ENCODE data around the gene IKBKE.

IKBKE gene

GRCh38 chr1:206514813-206515387 lies 44.6 kb downstream of the IKBKE start:
- Mint-ChIP-seq H3K4me1 (no peaks in the 10 kb centered on the region), H3K36me3 (ENCODE audit: insufficient read depth) (no peaks in the 10 kb centered on the region), H3K27ac (ENCODE audit: low read depth) (no peak overlapping the region), H3K9me3 (no peaks in the 10 kb centered on the region), H3K27me3 (peaks cover 2% of the 10 kb centered on the region), H3K4me3 (no peak overlapping the region)
- no peak for DNase-seq (ENCODE audit: low spot score in 2 of 2)
- ATAC-seq (replicated peaks; ENCODE audit: extremely low read depth, poor library complexity, severe bottlenecking), result no peak

GRCh38 chr1:206516728-206516990 lies 46.4 kb downstream of the IKBKE start:
- no peak for ATAC-seq (replicated peaks; ENCODE audit: extremely low read depth, poor library complexity, severe bottlenecking)

GRCh38 chr1:206517784-206518183 lies 47.5 kb downstream of the IKBKE start:
- H3K9me3 Mint-ChIP-seq, result no peaks in the 10 kb centered on the region
- no peaks in the 10 kb centered on the region for H3K27me3 Mint-ChIP-seq
- no peaks in the 10 kb centered on the region for H3K36me3 Mint-ChIP-seq (ENCODE audit: insufficient read depth)
- H3K4me1 Mint-ChIP-seq, result no peaks in the 10 kb centered on the region
- ATAC-seq (replicated peaks; ENCODE audit: extremely low read depth, poor library complexity, severe bottlenecking) (no peak), DNase-seq (ENCODE audit: low spot score in 2 of 2) (no peak)
- H3K27ac Mint-ChIP-seq (ENCODE audit: low read depth), result no peak overlapping the region
- no peak overlapping the region for H3K4me3 Mint-ChIP-seq

More at GRCh38 chr1:206516728-206516990, 46.4 kb downstream of the IKBKE start:
- no peak overlapping the region for H3K27ac Mint-ChIP-seq (ENCODE audit: low read depth)
- no peaks in the 10 kb centered on the region for H3K4me1 Mint-ChIP-seq
- H3K36me3 Mint-ChIP-seq (ENCODE audit: insufficient read depth), result no peaks in the 10 kb centered on the region
- DNase-seq (ENCODE audit: low spot score in 2 of 2), result no peak
- no peaks in the 10 kb centered on the region for H3K27me3 Mint-ChIP-seq
- no peak overlapping the region for H3K4me3 Mint-ChIP-seq
- no peaks in the 10 kb centered on the region for H3K9me3 Mint-ChIP-seq

GRCh38 chr1:206518206-206518605 lies 47.9 kb downstream of the IKBKE start:
- Mint-ChIP-seq H3K4me1 (no peaks in the 10 kb centered on the region), H3K27me3 (no peaks in the 10 kb centered on the region), H3K4me3 (no peak overlapping the region), H3K9me3 (no peaks in the 10 kb centered on the region), H3K27ac (ENCODE audit: low read depth) (no peak overlapping the region), H3K36me3 (ENCODE audit: insufficient read depth) (no peaks in the 10 kb centered on the region)
- ATAC-seq (replicated peaks; ENCODE audit: extremely low read depth, poor library complexity, severe bottlenecking), result no peak
- DNase-seq (ENCODE audit: low spot score in 2 of 2), result no peak

- ATAC-seq (replicated peaks; ENCODE audit: extremely low read depth, poor library complexity, severe bottlenecking) (no peak), DNase-seq (ENCODE audit: low spot score in 2 of 2) (no peak)
- Mint-ChIP-seq H3K36me3 (ENCODE audit: insufficient read depth) (no peaks in the 10 kb centered on the region), H3K27me3 (no peaks in the 10 kb centered on the region), H3K4me3 (no peak overlapping the region), H3K4me1 (no peaks in the 10 kb centered on the region), H3K9me3 (no peaks in the 10 kb centered on the region), H3K27ac (ENCODE audit: low read depth) (no peak overlapping the region)
Measured at GRCh38 chr1:206518743-206519142, 48.5 kb downstream of the IKBKE start.

- no peaks in the 10 kb centered on the region for H3K36me3 Mint-ChIP-seq (ENCODE audit: insufficient read depth)
- no peak overlapping the region for H3K4me3 Mint-ChIP-seq
- no peaks in the 10 kb centered on the region for H3K4me1 Mint-ChIP-seq
- ATAC-seq (replicated peaks; ENCODE audit: extremely low read depth, poor library complexity, severe bottlenecking), result no peak
- no peaks in the 10 kb centered on the region for H3K27me3 Mint-ChIP-seq
- DNase-seq (ENCODE audit: low spot score in 2 of 2), result no peak
- H3K27ac Mint-ChIP-seq (ENCODE audit: low read depth), result no peak overlapping the region
- H3K9me3 Mint-ChIP-seq, result no peaks in the 10 kb centered on the region
Measured at GRCh38 chr1:206521127-206521526, 50.9 kb downstream of the IKBKE start.

- ATAC-seq (replicated peaks; ENCODE audit: extremely low read depth, poor library complexity, severe bottlenecking) (no peak), DNase-seq (ENCODE audit: low spot score in 2 of 2) (no peak)
- Mint-ChIP-seq H3K27ac (ENCODE audit: low read depth) (no peak overlapping the region), H3K4me1 (no peaks in the 10 kb centered on the region), H3K9me3 (no peaks in the 10 kb centered on the region), H3K4me3 (no peak overlapping the region), H3K27me3 (no peaks in the 10 kb centered on the region), H3K36me3 (ENCODE audit: insufficient read depth) (no peaks in the 10 kb centered on the region)
Measured at GRCh38 chr1:206521694-206522402, 51.6 kb downstream of the IKBKE start.

- ATAC-seq (replicated peaks; ENCODE audit: extremely low read depth, poor library complexity, severe bottlenecking) (no peak), DNase-seq (ENCODE audit: low spot score in 2 of 2) (no peak)
- no peaks in the 10 kb centered on the region for H3K36me3 Mint-ChIP-seq (ENCODE audit: insufficient read depth)
- no peak overlapping the region for H3K27ac Mint-ChIP-seq (ENCODE audit: low read depth)
- no peaks in the 10 kb centered on the region for H3K9me3 Mint-ChIP-seq
- no peaks in the 10 kb centered on the region for H3K4me1 Mint-ChIP-seq
- no peaks in the 10 kb centered on the region for H3K27me3 Mint-ChIP-seq
- no peak overlapping the region for H3K4me3 Mint-ChIP-seq
Measured at GRCh38 chr1:206524739-206525364, 54.6 kb downstream of the IKBKE start.

- Mint-ChIP-seq H3K27me3 (no peaks in the 10 kb centered on the region), H3K9me3 (no peaks in the 10 kb centered on the region), H3K4me3 (no peak overlapping the region), H3K4me1 (no peaks in the 10 kb centered on the region), H3K27ac (ENCODE audit: low read depth) (no peak overlapping the region), H3K36me3 (ENCODE audit: insufficient read depth) (no peaks in the 10 kb centered on the region)
- DNase-seq (ENCODE audit: low spot score in 2 of 2), result no peak
- no peak for ATAC-seq (replicated peaks; ENCODE audit: extremely low read depth, poor library complexity, severe bottlenecking)
Measured at GRCh38 chr1:206526064-206526911, 56.0 kb downstream of the IKBKE start.

GRCh38 chr1:206529425-206529824 lies 59.1 kb downstream of the IKBKE start:
- H3K27me3 Mint-ChIP-seq, result no peaks in the 10 kb centered on the region
- no peak overlapping the region for H3K27ac Mint-ChIP-seq (ENCODE audit: low read depth)
- no peaks in the 10 kb centered on the region for H3K9me3 Mint-ChIP-seq
- no peak overlapping the region for H3K4me3 Mint-ChIP-seq
- no peak for DNase-seq (ENCODE audit: low spot score in 2 of 2)
- no peaks in the 10 kb centered on the region for H3K4me1 Mint-ChIP-seq
- H3K36me3 Mint-ChIP-seq (ENCODE audit: insufficient read depth), result no peaks in the 10 kb centered on the region
- ATAC-seq (replicated peaks; ENCODE audit: extremely low read depth, poor library complexity, severe bottlenecking), result no peak

- Mint-ChIP-seq H3K36me3 (ENCODE audit: insufficient read depth) (peaks cover 2% of the 10 kb centered on the region), H3K27me3 (no peaks in the 10 kb centered on the region), H3K4me1 (no peaks in the 10 kb centered on the region), H3K4me3 (no peak overlapping the region), H3K9me3 (no peaks in the 10 kb centered on the region), H3K27ac (ENCODE audit: low read depth) (no peak overlapping the region)
- DNase-seq (ENCODE audit: low spot score in 2 of 2), result no peak
- no peak for ATAC-seq (replicated peaks; ENCODE audit: extremely low read depth, poor library complexity, severe bottlenecking)
Measured at GRCh38 chr1:206532368-206532767, 62.1 kb downstream of the IKBKE start.

- H3K4me1 Mint-ChIP-seq, result no peaks in the 10 kb centered on the region
- peaks cover 2% of the 10 kb centered on the region for H3K36me3 Mint-ChIP-seq (ENCODE audit: insufficient read depth)
- ATAC-seq (replicated peaks; ENCODE audit: extremely low read depth, poor library complexity, severe bottlenecking) (no peak), DNase-seq (ENCODE audit: low spot score in 2 of 2) (no peak)
- H3K9me3 Mint-ChIP-seq, result no peaks in the 10 kb centered on the region
- H3K27me3 Mint-ChIP-seq, result no peaks in the 10 kb centered on the region
- no peak overlapping the region for H3K27ac Mint-ChIP-seq (ENCODE audit: low read depth)
- H3K4me3 Mint-ChIP-seq, result no peak overlapping the region
Measured at GRCh38 chr1:206534552-206534951, 64.3 kb downstream of the IKBKE start.

GRCh38 chr1:206535853-206536188 lies 65.5 kb downstream of the IKBKE start:
- no peak for ATAC-seq (replicated peaks; ENCODE audit: extremely low read depth, poor library complexity, severe bottlenecking)

More at GRCh38 chr1:206535853-206536188, 65.5 kb downstream of the IKBKE start:
- DNase-seq (ENCODE audit: low spot score in 2 of 2), result no peak
- H3K27ac Mint-ChIP-seq (ENCODE audit: low read depth), result no peak overlapping the region
- no peaks in the 10 kb centered on the region for H3K27me3 Mint-ChIP-seq
- peaks cover 2% of the 10 kb centered on the region for H3K36me3 Mint-ChIP-seq (ENCODE audit: insufficient read depth)
- no peaks in the 10 kb centered on the region for H3K4me1 Mint-ChIP-seq
- H3K4me3 Mint-ChIP-seq, result no peak overlapping the region
- no peaks in the 10 kb centered on the region for H3K9me3 Mint-ChIP-seq
